ENCODE data around the gene NEDD4L.
A peak's percentile ranks its signal among the peaks of the same experiment; 100 is the strongest.

NEDD4L gene

DNA sequence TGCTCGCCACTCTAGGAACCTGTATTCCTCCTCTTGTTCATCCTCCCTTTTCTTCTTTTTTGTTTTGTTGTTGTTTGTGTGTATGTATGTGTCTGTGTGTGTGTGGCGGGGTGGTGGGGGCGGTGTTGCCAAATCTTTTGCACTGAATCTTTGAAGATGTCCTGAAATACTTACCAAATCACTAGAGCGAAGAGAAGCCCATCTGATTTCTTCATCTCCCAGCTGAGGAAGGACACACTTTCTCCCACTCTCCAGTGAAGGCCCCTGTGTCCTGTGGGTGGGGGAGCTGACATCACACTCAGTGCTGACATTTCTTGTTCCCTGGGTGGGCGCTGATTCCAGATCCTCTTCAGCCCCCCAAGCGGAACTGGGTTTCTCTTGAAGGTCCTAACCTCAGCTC is 74.5 kb downstream of the NEDD4L start:
- no peak for DNase-seq (ENCODE audit: low read depth)

DNA sequence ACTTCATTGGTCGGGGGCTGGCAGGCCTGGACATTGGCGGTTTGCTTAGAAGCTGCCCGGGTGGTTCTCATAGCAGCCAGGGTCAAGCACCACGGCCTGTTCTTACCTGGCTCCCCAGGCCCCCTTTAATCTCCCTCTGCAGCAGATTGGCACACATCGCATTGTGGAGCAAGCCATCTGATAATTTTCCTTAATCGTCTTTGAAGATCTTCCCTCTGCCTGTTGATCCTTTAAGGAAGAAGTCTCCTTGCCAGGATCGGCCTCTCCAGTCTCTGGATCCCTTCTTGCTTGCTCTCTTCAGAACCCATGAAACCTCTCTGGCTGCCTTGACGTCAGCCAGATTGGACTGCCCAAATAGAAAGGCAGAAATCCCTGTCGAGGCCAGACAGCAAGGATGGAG is 75.8 kb downstream of the NEDD4L start:
- DNase-seq (ENCODE audit: low read depth), result no peak

DNA sequence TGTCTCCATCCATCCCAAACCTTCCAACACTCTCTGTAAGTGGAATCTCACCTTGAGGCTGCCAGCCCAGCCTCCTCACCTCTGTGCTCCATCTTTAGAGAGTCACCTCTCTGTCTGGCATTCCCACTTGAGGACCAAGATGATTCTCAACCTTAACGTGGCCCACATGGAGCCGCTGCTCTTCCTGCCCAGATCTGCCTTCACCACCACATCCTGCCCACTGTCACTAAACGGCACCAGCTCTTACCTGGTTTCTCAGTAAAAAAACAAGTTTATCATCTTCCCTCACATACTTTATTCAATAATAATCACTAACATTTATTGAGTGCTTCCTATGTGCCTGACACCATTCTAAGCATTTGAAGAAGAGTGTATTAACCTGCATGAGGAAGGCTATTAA is 80.4 kb downstream of the NEDD4L start:
- DNase-seq (ENCODE audit: low read depth), result no peak

DNA sequence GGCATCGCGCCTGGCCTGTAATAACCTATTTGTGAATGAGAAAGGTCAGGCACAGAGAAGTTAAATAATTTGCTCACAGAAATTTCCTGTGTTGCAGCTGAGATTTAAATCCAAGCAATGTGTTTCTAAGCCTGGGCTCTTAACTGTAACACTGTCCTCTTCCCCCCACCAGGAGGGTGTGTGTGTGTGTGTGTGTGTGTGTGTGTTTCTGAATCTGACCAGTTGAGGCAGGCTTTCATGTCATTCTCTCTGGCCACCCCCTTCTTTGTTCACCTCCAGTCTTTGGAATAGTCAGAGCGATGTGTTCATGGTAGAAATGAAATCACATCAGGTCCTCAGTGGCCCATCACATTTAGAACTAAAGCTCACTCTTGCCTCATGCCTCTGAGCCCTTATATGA is 81.2 kb downstream of the NEDD4L start:
- no peak for DNase-seq (ENCODE audit: low read depth)

DNA sequence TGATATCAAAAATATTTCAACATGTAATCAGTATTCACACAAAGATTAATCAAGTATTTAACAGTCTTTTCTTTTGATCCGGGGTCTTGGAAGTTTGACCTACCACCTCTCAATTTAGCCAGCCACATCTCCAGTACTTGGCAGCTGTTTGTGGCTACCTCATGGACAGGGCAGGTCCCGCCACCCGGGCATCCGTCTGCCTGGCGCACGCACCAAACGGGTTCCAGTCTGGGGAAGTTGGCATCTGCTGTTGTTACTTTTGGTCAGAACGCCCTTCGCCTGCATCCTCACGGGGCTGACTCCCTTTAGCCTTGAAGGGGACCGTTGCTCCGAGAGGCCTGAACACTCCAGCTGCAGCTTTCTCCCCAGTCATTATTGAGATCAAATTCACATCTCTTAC is 81.7 kb downstream of the NEDD4L start:
- DNase-seq (ENCODE audit: low read depth), result no peak

DNA sequence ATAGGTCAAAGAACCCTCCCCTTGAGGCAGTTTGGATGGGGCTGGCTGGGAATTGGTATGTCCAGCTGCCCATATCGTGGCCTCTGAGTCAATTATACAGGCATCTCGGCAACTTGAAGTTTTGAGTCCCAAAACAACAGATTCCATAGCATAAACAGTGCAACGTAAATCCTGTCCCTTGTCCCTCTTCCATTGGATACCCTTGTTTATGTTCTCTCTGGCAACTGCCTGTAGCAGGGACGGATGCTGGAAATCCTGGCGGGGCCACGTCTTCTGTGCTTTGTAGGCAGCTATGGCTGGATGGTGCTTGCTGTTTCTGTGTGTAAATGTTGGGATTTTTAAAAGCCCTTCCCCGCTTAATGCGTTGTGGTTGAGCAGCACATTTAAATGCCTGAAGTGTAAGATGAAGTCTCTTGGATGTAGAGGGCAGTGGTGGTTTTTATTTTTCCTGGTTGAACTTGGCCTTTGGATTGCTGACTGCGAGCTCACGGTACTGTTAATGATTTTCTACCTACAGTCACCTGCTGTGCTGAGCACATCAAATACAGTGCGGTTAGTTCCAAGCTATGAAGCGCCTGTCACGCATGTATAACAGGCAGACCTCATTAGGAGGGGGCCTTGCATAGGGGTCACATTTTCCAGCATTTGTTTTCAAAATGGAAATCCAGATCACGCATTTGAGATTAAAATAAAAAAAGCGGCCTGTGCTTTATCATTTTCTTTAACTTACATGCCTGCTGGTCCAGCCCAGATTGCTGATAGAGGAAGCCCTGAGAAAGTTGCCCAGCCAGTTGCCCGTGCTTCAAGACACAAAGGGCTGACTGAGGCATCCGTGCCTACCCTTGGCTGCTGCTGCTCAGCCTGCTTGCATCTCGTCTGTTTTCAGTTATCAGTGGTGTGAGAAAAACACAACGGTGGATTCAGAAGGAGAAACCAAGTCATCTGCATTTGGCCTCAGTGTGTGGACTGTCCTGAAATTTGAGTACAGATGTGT is 84.7 kb downstream of the NEDD4L start:
- no peak for DNase-seq (ENCODE audit: low read depth)

DNA sequence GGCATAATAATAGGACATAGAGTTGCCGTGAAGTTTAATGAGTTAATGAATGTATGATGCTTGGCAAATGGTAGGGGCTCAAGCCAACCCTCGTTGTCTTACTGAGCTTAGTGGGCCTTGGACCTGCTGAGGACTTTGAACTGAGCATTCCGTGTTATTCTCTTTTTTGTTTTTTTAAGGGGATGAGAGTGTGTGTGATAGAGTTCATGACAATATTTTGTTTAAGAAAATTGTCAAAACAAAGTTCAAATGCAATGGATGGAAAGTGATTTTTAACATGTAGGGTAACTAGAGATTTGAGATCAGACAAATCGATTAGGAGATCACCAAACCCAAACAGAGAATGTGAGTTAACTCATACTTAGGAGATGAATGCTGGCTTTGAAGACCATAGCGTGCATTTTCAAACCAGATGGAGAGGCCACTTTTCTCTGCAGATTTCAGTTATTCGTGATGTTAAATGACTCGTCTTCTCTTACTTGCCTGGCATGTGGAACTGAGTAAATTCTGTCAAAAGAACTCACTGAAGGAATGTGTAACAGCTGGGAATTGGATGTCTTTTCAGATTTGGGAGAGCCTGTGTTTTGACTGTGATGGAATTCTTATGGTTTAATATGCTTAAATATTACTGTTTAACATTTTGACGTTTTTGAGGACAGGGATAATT is 88.7 kb downstream of the NEDD4L start:
- peak; percentile 42 for DNase-seq (ENCODE audit: low read depth)

DNA sequence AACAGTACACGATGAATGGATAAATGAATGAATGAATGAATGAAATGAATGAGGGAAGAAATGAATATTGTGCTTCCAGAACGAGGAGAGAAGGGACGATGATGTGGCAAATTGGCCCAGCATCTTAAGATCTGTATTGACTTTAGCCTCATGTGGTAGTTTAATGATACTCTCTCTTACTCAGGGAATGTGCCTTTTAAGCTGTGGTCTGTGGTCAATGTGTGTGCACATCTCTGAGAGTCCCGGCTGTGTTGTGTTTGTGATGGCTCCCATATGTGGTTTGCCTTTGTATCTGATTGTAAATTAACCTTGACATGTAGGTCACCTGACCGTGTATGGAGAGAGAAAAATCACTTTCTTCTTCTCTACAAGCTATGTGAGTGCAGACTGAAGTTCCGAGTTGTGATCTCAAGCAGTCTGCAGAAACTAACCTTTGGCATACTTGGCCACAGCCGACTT is 91.2 kb downstream of the NEDD4L start:
- DNase-seq (ENCODE audit: low read depth), result peak; percentile 89

DNA sequence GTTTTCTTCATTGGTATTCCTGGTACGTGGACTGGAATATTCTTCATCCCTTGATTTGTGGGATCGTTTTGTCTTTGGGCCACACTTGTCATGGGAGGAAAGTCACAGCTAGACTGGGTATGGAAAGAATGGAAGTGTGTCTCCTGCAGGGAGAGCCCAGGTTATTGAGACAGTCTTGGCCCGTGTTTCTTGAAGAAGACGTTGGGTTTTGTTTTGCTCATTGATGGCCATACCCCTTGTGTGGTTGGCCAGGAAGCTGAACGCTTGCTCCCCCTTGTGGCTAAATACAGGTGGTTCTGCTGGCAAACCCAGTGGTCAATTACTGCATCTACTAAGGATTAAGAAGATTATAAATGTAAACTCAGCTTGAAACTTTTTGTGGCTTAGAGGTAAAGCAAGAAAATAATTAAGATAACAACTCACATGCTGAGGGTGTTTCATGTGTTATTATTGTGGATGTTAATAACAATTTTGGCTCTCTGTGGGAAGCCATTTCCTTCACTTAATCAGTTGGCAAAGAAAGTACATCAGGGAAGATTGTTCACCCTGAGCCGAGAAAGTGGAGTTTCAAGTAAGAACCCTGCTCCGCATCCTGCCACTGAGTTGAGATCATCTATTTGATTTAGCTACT is 91.8 kb downstream of the NEDD4L start:
- DNase-seq (ENCODE audit: low read depth), result peak; percentile 21

DNA sequence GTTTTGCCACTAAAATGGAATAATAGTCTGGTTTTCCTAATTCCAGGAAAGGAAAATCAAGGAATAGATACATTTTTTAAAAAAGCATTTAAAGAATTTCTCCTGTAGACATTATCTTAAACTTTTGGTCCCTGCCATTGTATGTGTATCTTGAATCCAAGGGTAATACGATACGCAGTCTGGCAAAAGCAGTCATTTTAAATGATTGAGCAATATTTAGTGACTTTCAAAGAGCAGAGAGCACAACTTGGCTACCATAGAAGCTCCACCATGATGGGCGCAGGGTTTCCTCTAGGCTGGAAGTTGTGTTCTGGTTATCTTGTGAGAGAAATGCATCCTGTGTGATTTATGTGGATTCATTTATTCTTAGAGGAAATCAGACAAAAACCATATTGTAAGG is 92.9 kb downstream of the NEDD4L start:
- DNase-seq (ENCODE audit: low read depth), result no peak

DNA sequence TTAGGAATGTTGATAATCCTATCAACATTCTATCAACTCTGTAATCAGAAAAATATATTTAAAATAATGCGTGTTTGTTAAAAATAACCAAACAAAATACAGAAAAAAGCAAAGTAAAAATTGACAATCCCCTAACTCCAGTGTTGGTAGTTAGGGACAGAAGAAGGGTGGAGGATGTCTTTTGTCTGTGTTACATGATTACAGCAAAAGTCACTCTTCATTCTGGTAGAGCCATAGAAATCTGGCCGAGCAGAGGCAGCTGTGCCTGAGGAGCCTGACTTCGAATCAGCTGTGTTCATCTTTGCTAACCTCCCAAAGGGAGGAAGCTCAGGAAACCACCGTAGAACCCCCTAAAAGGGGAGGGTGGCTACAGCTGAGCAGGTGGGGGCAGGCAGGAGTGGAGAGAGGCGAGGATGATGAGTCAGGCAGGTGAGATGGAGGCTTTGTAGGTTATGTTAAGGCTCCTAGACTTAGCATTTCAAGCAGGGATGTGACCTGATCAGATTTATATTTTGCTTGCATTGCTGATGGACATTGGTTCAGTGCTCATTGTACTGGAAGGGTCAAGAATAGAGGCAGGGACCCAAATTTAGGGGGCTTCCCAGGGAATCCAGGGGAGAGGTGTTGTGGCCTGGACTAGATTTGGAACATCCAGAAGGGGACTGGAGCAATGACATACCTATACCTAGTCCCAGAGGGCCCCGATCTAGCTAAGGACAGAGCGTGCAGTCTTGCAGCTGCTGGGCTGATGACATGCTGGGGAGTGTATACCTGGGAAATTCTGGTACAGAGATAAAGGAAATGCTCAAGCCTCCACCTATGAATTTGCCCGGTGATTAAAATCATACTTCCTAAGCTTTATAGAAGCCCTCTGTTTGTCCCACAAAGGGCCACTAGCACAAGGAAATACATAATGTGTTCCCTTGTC is 95.7 kb downstream of the NEDD4L start:
- no peak for DNase-seq (ENCODE audit: low read depth)

DNA sequence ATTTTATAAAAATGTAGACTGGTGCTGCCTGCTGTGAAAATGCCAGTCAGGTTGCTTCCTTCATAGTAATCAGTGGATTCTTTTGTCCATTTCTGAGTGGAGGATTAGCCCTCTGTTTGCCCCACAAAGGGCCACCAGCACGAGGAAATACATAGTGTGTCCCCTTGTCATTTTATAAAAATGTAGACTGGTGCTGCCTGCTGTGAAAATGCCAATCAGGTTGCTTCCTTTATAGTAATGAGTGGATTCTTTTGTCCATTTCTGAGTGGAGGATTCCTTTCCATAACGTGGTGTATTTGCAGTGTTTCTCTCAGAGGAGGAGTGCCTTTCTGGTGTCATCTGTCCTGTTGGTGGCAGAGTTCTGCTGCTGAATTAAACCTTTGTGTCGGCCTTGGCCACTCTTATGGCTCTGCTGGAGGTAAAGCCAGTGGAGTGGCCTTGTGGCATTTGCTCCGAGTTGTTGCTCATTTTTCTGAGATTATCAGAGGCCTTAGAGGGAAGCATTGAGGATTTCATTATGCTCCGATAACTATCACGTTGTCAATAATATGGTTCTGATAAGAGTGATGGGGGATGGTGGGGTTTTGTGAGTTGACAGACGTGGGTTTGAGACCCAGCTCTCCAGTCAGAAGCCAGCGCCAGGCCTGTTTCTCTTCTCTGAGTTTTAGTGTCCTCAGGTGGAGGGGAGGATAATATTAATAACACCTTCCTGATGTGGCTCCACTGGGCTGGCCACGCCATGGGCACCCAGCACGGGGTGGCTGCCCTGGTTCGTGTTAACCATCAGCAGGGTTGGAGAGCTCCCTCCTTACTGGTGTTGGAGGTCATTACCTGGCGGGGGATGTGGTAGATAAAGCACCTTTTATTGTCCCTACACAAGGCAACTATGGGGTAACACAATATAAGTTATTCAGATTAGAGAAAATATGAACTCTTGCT is 96.6 kb downstream of the NEDD4L start:
- DNase-seq (ENCODE audit: low read depth), result no peak

DNA sequence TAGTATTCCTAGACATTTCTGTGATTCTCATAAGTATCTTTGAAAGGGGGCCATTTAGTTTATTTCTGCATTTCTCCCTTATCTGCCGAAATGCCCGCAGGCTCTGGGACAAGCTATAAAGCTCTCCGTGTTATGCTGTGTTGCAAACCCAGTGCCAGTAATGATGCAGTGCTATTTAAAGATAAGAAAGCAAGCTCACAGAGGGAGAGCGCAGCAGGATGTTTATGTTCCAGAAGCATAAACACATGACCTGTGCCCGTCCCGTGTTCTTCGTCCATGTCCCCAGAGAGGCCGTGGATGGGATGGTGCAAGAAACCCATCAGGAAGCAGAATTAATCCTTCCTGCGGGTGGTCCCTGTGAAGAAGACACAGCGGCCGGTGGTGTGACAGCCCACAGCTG is 99.4 kb downstream of the NEDD4L start:
- no peak for DNase-seq (ENCODE audit: low read depth)

DNA sequence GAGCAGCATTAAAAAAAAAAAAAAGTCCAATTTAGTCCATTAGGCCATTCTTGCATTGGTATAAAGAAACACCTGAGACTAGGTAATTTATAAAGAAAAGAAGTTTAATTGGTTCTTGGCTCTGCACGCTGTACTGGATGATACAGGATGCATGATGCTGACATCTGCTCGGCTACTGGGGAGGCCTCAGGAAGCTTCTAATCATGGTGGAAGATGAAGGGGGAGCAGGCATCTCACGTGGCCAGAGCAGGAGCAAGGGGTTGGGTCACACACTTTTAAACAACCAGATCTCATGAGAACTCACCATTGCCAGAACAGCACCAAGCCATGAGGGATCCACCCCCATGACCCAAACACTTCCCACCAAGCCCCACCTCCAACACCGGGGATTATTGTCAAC is 100.1 kb downstream of the NEDD4L start:
- no peak for DNase-seq (ENCODE audit: low read depth)

DNA sequence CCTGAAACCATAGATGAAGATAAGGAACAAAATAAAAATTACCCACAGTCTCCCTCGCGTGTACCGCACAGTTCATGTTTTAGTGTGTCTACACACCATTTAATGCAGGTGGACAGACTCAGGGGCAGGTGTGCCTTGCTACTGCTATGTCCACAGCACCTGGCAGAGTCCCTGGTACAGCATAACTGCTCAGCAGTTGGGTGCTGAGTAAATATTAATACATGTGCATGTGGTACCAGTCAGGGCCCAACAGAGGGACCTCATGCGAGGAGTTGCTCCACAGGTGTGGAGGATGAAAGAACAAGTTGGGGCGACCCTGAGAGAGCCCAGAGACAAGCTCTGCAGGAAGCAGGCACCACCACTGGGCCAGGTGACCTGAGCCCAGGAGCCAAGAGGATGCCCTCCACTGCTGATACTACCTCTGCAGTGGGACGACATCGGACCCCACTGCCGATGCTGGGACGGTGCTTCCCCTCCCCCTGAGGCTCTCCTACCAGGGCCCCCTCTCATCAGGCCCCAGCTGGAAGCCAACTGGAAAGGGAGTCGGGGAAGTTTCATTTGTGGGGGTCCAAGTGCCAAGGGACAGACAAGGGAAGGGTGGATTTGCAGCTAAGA is 100.8 kb downstream of the NEDD4L start:
- DNase-seq (ENCODE audit: low read depth), result no peak

DNA sequence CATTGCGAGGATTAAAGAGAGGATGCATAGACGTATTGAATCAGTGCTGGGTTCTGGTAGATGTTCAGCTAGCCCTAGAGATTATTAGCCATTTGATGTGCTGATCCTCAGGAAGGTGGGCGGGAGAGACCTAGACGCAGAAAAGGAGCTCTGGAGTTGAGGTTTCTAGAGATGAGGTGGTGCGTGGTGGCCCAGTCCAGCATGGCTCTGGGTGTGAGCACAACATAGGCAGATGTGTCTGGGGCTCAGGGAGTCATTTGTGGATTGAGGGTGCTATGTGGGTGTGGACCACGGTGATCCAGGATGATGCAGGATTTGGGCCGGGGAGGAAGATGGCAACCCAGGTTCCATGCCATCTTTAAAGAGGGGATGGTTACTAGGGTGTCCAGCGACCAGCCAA is 102.1 kb downstream of the NEDD4L start:
- DNase-seq (ENCODE audit: low read depth), result no peak

DNA sequence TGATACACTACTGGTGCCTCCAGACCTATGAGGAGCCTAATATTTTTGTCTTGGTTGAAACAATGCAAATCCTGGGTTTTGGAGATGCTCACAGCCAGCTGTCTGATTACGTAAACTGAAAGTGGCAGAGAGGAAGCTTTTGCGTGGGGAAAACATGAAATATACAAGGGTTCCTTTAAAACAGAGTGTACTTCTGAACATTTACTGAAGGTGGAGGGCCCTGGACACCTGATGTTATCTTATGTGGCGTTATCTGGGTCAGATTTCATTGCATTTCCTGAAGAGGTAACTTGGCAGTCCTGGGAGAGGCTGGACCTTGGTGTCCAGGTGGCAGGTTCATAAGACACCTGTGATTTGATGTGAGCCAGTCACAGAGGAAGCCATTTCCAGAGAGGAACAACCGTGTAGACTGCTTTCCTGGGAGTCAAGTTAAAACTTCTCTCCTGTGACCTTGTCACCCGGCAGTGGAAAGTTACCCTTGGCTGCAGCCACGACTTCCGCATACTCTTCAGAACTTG is 105.0 kb downstream of the NEDD4L start:
- no peak for DNase-seq (ENCODE audit: low read depth)

DNA sequence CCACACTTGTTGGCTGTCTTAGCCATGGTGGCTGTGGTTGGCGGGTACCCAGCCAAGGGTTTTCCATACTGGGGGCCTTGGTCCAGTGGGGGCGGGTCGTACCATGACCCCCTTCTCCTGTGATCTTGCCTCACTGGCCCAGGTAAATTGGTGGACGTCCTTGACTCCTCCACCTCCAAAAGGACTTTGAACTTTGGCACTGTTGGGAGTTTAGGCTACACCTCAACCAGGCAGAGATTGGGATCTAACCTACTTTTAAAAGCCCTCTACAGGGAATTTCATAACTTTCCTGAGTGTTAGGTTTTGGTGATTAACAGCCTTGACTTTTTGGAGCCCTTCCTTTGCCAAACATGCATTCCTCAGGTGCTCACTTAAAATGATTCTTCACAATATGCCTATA is 106.7 kb downstream of the NEDD4L start:
- DNase-seq (ENCODE audit: low read depth), result no peak

DNA sequence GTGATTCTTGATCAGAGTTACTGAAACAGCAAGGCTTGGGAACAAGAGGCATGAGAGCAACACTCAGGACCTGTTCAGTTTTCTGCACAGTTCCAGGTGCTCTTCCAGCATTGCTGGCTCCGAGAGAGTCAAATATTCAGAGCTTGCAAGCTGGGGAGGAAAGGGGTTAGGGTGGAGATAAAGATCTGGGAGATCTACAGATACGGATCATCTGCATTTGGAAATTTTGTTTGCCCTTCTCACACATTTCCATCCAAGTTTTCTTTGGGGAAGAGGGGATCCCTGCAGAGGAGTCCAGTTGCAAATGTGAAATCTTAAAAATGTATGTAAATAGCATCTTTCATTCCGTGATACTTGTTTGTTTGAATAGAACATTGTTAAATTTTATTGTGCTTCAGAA is 108.2 kb downstream of the NEDD4L start:
- DNase-seq (ENCODE audit: low read depth), result no peak

DNA sequence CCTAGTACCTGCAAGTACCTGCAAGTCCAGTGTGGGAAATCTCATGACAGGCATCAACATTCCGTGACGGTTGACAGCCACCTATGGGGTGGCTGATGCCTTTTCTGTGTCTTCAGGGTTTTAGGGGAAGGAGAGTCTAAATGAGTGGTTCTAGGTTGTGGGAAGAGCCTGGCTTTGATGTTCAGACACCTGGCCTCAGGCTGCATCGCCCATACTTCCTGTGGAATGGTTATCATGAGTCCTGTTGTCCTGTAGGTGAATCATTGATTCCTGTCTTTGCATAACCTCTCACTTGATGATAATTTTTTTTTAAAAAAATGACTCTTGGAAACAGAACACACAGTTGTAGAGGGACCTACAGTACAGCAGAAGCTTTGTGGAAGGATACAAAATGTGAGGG is 108.9 kb downstream of the NEDD4L start:
- DNase-seq (ENCODE audit: low read depth), result no peak
